Fibroblast of lung (primary cell): Measurements from ENCODE around the gene MAPK8IP3.

ENCODE experiments used
- CTCF ChIP-seq, 2 donors: IDR thresholded peaks in 1 of 2; conservative IDR thresholded peaks in 1 of 2; 1 replicate in 1 of 2; 2 replicates in 1 of 2; pipeline ENCODE4 v1.5.1; 2011 to 2012; ENCODE audit warnings: low read length in 2 of 2, control low read depth in 1 of 2, inconsistent platforms in 1 of 2, low read depth in 1 of 2, mild to moderate bottlenecking in 1 of 2
- EZH2 ChIP-seq: IDR thresholded peaks from 2 replicates; pipeline ENCODE4 v1.5.1; 2012; ENCODE audit warnings: low read length, control low read depth, mild to moderate bottlenecking; ENCODE audit errors: missing control alignments

- no peak for TF ChIP-seq CTCF (conservative IDR thresholded peaks at IDR 0.05 in 1 of 2, IDR thresholded peaks at IDR 0.05 in 1 of 2; ENCODE audit: low read depth in 1 of 2, low read length in 2 of 2)
- no peak for TF ChIP-seq EZH2
Measured at GRCh38 chr16:1708768-1709180, 2.8 kb downstream of the MAPK8IP3 start.
